Measurements from ENCODE around the gene HSDL1. TPM values are rescaled to one million over a fixed set of nuclear protein-coding genes. Genes with fewer than 3 reads are reported as not detected.

Gene HSDL1
- total RNA-seq, 1 experiment from 2014 or later = 34.2 TPM

- no peak overlapping the region for H2BK15ac ChIP-seq (ENCODE audit: low read depth, low read length)
These were observed 37.9 kb upstream of the HSDL1 start for GRCh38 chr16:84182680-84183571.

More at GRCh38 chr16:84182680-84183571, 37.9 kb upstream of the HSDL1 start:
- no CpG with 5 or more reads among the region's 26 CpGs for WGBS (ENCODE audit: extremely low coverage, insufficient read length, low lambda C conversion rate)
- no peak overlapping the region for H3K56ac ChIP-seq (ENCODE audit: insufficient read length, low read depth, low read length)
- no peak overlapping the region for H3K4ac ChIP-seq (ENCODE audit: low read depth, low read length)
- no peak overlapping the region for H3K14ac ChIP-seq (ENCODE audit: insufficient read depth, low read length)
- Mint-ChIP-seq H3K27me3 (ENCODE audit: low read depth) (peaks cover 2% of the 10 kb centered on the region; the same call in 1 of the 2 replicates), H3K36me3 (ENCODE audit: insufficient read depth in 1 of 3, low read depth in 3 of 3) (peaks cover 14 to 60% (median 56%) of the 10 kb centered on the region in 3 experiments; a peak in 6 of 7 replicates), H3K4me3 (no peak overlapping the region), H3K9me3 (no peaks in the 10 kb centered on the region), H3K4me1 (peaks cover 8 to 13% of the 10 kb centered on the region in 2 experiments), H3K27ac (peak overlapping the region in 1 of 3 experiments; percentile 27; a peak in 1 of 7 replicates)
- H4K91ac ChIP-seq (ENCODE audit: insufficient read length, low read depth, low read length) = no peak overlapping the region
- no peak overlapping the region for H2AK5ac ChIP-seq (ENCODE audit: insufficient read length, low read length)
- no peak for TF ChIP-seq CTCF (conservative IDR thresholded peaks at IDR 0.05)
- H3K23me2 ChIP-seq (ENCODE audit: insufficient read length, low read depth, low read length, poor library complexity, severe bottlenecking) = peaks cover 6% of the 10 kb centered on the region
- H3K4me1 ChIP-seq (ENCODE audit: insufficient read depth, low read length) = no peaks in the 10 kb centered on the region
- H2BK12ac ChIP-seq (ENCODE audit: insufficient read length, low read depth, low read length) = no peak overlapping the region
- H2BK20ac ChIP-seq (ENCODE audit: low read depth, low read length, poor library complexity, severe bottlenecking) = no peak overlapping the region
- no peak overlapping the region for H4K5ac ChIP-seq (ENCODE audit: insufficient read length, low read depth, low read length)
- H2AFZ ChIP-seq (ENCODE audit: low read length) = no peak overlapping the region
- H3K79me2 ChIP-seq (ENCODE audit: insufficient read depth, low read length) = peaks cover 9% of the 10 kb centered on the region; the same call in 1 of the 2 replicates
- no peaks in the 10 kb centered on the region for H3K27me3 ChIP-seq (ENCODE audit: insufficient read depth, low read length)
- no peak overlapping the region for H3K9ac ChIP-seq (ENCODE audit: extremely low read depth, insufficient read length, low read length)
- no peak overlapping the region for H2BK5ac ChIP-seq (ENCODE audit: insufficient read length, low read length)
- no peak overlapping the region for H4K8ac ChIP-seq (replicated peaks; ENCODE audit: insufficient read length, low read depth, low read length)
- no peak for DNase-seq
- H3T11ph ChIP-seq (ENCODE audit: low read length) = no peak overlapping the region
- H3K23ac ChIP-seq (ENCODE audit: insufficient read length, low read depth, low read length) = no peak overlapping the region
- H3K9me3 ChIP-seq (ENCODE audit: control insufficient read depth, low read depth, low read length) = no peaks in the 10 kb centered on the region
- H4K20me1 ChIP-seq (ENCODE audit: control insufficient read depth, insufficient read depth, insufficient read length) = no peaks in the 10 kb centered on the region
- H2BK120ac ChIP-seq (ENCODE audit: low read depth, low read length, poor library complexity, severe bottlenecking) = no peak overlapping the region
- no peak overlapping the region for H3K4me2 ChIP-seq (ENCODE audit: insufficient read depth, insufficient read length, low read length)
- no peak overlapping the region for H3K27ac ChIP-seq (ENCODE audit: insufficient read length, low read depth, low read length)
- no peak overlapping the region for H3K18ac ChIP-seq (ENCODE audit: insufficient read length, low read depth, low read length)
- peaks cover 6% of the 10 kb centered on the region for H3K79me1 ChIP-seq (ENCODE audit: insufficient read depth, low read depth, low read length, poor library complexity, severe bottlenecking)

All from H9 (cell line).